DMS53 treated with DMSO at 0.1 percent for 48 hours (cell line): ENCODE measurements around the gene MAP1B.

Experiments used
- DNase-seq: peaks from one replicate; lab custom pipeline; 2025; ENCODE audit not compliant: unreplicated experiment; lab: John Stamatoyannopoulos, UW

MAP1B gene

DNA sequence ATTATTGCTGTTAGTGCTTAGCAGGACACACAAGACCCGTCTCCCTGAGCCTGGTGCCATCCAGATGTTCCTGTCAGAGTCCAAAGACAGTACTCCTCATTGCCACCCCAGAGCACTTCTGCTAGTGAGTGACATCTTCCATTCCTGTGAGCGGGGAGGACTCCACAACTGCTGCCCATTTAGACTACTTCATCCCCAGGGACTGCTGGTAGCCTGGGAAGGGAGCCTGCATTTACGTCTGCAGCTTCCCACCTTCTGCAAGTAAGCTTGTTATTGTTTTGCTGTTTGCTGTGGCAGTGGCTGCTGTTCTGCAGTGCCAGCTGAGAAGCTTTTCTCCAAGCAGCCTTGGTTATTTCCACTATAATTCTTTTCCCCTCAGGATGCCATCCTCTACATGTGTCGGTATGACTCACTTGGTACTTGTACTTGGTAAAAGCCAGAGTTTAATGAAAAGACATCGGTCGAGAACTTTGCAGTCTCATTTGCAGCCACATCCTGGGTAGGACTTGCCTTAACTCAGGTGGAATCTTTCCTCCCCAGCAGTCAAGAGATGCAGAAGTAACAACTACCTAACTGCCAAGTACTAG is 10.6 kb upstream of the MAP1B start:
- no peak for DNase-seq

DNA sequence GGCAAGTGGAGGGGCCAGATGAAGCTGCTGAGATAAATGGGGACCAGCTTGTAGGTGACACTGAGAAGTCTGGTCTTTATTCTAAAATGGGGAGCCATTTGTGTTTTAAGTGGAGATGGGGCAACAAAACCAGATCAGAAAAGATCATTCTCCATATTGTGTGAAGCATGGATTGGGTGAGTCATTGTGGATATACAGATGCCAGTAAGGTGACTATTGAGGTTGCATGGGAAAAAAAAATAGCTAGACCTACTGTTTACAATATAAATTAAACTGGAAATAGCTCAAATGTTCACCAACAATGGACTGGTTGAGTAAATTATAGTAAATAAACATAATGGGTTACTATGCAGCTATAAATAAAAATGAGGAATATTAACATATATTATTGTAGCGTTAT is 5.4 kb upstream of the MAP1B start:
- DNase-seq: no peak

DNA sequence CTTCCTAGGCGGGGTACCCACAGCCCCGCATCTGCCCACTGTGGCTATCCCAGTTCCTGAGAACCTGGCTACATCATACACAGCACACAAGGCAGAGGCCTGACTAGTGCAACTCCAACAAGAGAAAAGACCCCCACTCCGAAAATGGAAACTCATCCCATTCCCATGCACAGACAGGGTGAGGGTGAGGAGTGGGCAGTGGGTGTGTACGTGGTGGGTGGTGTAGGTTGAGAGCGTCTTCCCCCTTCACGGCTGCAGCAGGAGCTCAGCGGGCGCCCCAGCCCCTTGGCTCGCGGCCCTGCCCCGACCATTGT is 501 bp upstream of the MAP1B start:
- DNase-seq: no peak

DNA sequence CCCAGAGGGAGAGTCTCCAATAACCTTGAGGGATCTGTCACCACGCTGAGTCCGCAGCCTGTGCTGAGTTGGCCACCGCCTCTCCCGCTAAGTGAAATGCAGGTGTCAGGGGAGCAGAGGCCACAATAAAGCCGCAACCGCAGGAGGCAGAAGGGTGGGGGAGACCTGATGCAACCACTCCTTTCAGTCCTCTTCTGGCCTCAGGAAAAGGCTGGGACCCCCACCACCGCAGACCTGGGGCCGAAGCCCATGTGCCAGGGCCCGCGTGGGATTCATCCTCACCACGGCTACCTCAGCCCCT is 576 bp downstream of the MAP1B start:
- peak; percentile 42 for DNase-seq

DNA sequence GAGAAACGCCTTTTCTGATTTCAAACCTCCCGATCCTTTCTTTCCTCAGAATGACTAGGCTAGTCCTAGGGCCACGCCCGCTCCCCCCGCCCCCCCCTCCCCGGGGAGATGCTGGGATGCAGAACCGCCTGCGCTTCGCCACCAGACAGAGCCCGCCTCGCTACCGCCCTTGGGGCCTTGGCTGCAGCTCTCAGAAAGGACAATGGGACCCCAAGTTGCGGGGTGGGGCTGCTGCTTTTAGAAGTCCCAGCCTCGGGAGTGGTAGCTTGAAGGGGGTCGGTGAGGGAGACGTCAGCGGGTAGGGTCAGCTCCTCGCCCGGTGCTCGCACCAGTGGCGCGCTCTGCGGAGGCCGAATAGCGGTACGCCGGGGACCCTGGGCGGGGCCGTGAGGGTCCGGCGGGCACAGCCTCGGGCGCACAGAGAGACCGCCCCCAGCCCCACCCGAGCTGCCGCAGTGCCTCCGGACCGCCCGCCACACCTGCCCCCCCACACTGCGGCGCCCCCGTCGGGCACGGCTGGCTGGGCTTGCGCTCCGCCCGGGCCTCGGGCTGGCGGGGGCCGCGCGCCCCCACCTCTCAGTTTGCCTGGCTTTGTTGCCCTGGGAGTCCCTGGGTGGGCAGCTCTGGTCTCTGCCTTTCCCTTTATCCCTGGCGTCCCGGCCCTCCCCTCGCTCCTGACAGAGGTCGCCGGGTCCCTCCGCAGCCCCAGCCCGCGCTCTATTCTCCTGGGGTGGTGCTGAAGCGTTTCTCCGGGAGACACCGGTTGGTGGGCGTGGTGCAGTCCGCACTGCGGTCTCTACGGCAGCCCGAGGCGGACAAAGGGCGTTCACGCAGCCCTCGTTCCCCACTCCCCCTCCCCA is 1.2 kb downstream of the MAP1B start:
- peak; percentile 50 for DNase-seq

DNA sequence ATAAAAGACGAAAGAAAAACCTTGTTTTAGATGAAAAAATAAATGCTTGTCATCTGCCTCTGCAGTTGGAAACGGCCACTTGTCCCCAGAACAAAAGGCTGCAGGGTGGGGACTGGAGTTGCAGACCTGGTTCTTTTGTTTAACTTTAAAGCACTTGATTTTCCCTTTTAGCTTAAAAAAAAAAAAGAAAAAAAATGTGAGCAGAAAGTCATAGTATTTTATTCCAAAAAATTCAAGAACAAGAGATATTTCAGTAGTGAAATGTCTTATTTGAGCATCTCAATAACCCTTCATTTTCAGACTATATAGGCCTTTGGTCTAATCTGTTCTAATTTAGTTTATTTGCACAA is 1.8 kb downstream of the MAP1B start:
- no peak for DNase-seq

DNA sequence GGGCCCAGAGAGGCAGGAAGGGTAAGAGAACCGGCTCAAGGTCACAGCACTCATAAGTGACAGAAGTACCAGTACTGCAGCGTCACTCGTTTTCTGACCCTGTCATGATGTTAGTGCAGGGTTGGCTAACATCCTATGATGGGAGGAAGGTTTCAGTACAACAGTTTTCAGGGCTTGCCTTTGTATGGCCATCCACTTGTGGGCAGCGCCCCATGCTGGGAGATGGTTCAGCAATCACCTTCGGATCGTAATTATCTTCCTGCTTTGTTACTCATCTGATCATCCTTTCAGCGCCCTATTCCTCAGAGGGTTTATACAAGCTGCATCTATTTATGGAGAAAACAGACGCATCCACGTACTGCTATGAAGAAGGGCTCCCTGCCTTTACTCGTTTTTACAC is 2.4 kb downstream of the MAP1B start:
- DNase-seq: no peak

DNA sequence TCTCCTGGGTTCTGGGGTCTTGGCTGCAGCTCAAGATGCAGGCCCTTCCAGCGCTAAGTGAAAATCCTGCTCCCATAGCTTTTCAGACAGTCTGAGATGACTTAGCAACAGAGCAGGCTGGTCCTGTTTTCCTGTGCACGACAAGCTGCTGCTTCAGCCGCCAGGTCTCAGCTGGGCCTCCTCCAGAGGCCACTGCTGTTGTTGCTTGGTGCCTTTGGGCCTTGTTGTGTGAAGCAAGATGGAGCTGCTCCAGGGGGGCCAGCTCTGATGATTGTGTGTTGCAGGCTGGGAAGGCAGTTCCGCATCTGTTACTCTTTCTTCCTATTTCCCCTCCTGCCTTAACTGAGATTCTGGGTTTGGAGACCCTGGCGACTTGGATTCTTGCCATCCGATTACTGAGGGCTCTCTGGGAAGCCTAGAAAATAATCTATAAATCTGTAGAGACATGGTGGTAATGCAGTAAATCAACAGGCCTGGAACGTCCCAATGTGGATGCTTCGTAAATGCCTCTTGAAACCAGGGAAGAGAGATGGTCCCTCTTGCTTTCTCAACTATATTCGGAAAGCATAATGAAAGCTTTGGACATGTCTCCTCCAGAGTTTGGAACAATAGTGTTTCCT is 3.2 kb downstream of the MAP1B start:
- DNase-seq: no peak

DNA sequence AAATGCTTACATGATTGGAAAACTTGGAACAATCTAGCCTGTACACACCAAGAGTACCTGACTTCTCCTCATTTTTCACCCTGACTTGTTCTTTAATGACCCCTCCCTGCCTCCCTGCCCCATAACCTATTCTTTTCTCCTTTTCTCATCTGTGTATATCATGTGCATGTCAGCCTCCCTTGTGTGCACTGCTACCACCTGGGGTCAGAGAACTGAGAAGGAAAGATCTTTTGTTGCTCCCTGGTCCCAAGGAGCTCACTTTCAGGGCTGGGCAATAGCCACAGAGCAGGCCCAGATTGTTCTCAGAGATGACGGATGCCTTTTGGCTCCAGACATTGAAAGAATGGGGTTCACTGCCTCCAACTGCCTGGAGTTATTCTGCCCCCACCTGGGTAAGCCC is 5.1 kb downstream of the MAP1B start:
- DNase-seq: no peak

DNA sequence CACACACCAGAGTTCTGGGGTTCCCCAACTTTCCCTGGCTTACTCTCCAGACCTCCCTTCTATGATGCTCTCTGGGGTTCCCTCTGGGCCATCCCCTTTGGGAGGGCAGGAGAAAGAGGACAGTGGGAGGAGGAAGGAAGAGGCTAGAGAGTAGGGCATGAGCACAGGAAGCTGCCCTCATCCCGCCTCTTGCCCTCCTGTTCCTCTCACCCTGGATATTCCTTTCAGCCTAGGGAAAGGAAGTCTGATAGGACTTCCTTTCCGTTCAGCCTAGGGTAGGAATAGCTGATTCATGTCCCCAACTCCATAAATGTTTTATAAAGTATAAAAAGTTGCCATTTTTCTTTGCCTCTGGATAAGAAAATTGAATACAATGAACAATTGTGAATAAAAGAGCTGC is 7.4 kb downstream of the MAP1B start:
- no peak for DNase-seq

DNA sequence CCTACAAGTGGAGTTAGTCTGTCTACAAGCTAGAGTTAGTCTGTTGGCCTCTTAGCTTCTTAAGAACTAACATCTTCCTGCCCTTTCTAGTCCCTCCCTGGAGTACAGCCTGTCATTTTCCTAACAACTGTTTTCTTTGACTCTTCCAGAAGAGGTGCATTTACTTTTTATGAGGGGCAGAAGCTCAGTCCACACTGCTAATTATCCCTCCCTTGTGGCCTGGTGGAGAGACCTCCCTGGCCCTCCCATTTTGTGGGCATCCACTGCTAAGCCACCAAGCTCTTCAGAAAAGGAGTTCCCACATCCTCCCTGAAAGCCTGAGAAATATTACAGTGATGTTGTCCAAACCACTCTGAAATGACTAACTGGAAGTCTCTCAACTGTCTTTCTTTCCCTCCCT is 8.0 kb downstream of the MAP1B start:
- no peak for DNase-seq

DNA sequence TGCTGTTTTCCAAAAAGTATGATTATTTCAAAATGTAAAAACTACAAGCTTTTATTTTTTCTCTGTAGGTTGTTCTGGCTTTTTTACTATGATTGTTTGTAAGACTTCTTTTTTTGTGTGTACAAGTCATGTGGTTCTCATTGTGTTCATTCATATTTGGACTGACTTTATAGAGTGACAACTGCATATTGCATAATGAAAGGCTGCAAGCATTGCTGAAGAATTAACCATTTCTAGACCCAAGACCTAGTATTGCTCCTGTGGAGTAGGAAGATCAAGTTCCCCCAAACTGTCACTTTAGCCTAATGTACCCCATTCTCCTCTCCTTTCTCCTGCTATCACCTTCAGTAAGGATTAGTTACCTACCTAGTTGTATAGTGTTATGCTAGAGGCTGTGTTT is 10.0 kb downstream of the MAP1B start:
- no peak for DNase-seq

DNA sequence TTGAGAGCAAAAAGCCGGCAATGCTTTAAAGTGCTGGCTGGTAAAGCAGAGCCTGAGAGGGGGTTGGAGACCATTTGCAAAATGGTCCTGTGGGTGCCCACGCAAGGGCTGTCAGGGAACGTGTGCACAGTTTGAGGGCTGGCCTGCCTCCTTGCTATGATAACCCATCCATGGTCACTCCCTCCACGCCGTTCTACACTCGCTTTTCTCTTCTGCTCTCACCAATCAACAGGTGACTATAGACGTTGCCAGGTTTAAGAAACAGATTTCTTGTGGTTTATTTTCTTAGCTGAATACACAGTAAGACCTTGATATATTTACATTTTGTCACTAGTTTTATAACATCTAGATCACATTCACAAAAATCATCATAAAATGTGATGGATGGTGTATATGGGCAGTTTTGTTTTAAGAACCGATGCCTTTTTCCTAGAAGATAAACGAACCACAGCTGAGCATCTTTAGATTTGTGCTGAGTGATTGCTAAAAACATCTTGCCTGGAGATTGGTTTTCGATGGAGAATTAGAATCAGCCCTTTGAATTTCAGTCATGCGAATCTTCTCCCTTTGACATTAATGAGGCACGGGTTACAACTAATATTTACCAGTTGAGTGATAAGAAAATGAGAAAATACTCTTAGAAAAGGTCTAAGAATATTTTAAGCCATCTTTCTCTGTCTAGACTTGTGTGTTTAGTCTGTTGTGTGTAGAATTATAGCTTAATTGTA is 13.9 kb downstream of the MAP1B start:
- no peak for DNase-seq

DNA sequence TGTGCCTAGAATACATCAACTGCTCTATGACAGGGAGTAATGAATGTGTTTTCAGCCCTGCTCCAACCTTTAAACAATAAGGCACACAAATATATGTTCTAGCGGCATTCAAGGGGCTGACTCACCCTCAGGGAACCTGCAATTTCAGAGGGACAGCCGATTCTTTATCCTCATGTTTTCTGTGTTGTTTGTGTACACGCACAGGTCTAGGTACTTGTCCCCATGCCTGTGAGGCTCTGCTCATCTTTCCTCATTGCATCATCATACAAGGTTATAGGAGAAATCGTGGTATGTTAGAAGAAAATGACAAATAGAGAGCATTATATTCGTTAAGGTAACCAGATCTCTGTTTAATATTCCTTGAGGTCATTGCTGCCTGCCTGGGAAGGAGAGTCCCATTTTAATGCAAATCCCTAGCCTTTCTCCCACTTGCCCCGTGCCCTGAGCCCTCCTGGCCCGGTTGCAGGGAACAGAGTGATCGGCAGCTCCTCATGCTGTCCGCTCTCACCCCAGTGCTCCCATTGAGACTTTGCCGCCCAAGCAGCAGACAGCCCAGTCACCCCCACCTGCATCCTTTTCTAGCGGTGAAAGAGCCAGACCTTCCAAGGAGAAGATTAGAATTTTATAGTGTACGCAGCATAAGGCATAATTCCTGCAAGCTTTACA is 14.6 kb downstream of the MAP1B start:
- DNase-seq: peak; percentile 32

DNA sequence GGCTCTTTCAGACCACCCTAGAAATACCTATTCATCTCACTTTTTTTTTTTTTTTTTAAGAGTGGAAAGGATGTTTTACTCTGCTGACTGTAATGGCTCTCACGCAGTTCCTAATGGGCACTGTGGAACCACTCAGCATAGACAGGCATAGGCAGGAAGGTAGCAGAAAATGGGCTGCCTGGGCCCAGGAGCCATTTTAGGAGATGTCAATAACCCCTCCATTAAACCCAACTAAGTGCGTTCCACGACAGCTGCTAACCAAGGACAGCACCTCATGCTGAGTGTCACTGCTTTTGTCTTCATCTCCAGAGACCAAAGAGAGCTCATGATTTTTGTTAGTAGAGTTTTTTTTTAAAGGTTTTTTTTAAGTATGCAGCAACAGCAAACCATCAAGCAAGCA is 15.3 kb downstream of the MAP1B start:
- no peak for DNase-seq

DNA sequence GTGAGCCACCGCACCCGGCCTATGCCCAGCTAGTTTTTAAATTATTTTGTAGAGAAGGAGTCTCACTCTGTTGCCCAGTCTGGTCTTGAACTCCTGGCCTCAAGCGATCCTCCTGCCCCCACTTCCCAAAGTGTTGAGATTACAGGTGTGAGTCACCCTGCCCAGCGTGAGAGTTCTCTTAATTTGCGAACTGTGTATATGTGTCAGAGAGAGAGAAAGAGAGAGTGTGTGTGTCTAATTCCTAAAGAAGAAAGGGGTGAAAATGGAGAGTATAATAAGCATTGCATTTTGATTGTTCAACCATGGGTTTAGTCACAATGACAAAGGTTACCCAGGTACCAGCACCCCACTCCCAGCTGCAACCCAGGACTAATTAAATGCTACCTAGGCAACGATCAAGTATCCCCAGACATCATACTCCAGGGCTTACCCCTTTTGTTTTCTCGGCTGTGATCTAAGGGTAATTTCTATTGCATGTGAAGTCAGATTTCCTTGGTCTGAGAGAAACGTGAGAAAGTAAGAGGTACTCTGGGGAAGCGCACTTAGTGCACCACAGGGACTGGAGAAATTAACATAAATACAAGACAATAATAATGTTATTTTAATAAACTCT is 16.6 kb downstream of the MAP1B start:
- DNase-seq: no peak

DNA sequence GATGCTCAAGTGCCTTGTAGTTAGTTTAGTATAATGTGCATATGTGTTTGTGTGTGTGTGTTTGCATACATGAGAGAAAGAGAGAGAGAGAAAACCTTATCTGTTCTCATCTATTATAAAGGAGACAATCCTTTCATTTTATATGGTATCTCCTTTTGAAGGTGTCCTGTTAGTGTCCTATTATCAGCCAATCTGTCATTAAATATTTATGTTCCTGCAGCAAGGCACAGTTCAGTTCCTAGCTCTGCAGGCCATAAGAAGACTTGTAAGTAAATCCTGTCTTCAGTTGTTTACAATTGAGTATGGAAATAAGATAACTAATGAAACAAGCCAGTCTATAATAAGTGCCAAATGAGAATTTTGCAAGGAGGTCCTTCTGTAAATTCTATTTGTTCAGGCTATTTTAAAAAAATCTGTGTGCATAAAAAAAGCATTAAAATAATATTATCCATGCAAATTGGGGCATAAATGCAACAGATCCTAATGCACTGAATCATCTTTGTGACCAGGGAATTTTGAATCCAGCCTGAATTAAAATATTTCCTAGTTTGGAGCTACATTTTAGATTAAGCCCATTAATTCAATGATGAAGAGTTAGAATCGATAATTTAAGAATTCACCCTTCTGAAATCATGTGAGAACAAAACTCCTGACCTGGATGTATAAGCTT is 18.1 kb downstream of the MAP1B start:
- DNase-seq: no peak

DNA sequence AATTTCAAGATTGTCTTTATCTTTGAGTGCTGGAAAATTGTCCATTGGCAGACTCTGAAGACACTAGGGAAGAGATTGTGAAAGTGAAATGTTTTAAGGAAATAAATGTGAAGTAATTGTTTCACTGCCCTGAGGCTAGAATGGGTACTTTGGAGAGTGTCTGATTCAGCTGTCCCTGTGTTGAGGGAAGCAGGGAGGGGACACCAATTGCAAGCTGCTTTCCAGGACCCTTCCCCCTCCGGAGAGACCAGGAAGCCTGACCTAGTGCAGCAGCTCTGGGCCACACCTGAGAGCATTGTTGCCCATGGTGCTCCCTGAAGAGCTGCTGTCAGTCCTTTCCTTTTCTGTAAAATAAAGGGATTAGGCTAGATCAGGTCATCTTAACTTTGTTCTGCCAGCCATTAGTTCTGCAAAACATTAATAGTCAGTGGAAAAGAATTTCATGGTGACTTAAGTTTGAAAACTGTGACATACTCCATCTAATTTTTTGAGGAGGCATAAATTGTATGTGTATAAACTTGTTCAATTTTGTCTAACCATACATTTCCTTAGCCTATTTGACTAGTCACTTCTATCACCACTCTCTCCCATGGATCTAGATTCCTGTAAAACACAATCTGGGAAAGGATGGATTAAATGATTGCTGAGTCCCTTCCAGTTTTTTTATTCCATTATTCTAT is 18.8 kb downstream of the MAP1B start:
- no peak for DNase-seq

DNA sequence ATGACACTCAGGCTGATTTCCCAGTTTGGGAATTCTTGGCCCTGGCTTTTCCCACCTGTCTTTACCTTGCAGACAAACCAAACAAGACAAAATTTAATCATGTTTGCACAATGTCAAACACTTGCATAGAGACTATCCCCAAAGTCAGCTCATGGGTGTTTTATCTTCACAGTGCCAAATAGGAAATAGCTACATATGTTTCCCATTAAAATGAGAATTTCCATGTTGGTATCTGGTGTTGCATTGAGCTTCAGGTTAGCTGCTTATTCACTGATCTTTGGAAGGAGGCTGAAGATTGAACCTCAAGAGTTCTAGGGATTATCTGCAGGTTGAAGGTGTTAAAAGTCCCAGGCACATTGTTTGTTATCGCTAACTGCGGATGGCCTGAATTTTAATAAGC is 19.5 kb downstream of the MAP1B start:
- no peak for DNase-seq

DNA sequence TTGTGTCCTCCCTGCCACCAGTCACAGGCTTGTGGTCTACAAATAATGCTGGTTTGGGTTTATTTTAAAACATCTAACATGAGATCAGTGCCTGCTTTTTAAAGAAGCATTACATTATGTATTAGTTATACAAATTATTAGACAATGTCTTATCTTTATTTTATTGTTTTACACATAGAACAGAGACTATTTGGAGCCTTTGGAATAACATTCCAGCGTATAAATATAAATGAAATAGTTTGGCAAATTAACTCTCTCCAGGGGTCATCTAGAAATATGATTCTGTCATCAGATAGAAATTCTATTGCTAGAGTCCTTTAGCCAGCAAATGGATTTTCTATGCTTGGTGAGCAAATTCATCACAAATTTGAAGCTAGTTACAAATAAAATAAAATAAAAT is 22.4 kb downstream of the MAP1B start:
- no peak for DNase-seq
